Suprapubic skin (tissue), 3 donors: Measurements from ENCODE around the gene ST3GAL3.

Experiments used
- CTCF ChIP-seq, 2 donors: fragments of 200-600 bp in 1 of 2; fragments of 450-650 bp in 1 of 2; sonication (generic) in 1 of 2; IDR thresholded peaks; one replicate each; pipeline ENCODE4 v1.5.1; 2016 to 2019; ENCODE audit warnings: antibody characterized with exemption in 2 of 2, mild to moderate bottlenecking in 1 of 2, moderate library complexity in 1 of 2
- POLR2A ChIP-seq, 2 donors: fragments of 450-650 bp; IDR thresholded peaks; one replicate each; pipeline ENCODE4 v1.6.1; 2017; ENCODE audit warnings: antibody characterized with exemption in 2 of 2, mild to moderate bottlenecking in 2 of 2, moderate library complexity in 2 of 2

GRCh38 chr1:43817304-43817939, 110.1 kb downstream of the ST3GAL3 start:
- no peak for TF ChIP-seq CTCF (IDR thresholded peaks at IDR 0.05)
- no peak for TF ChIP-seq POLR2A (IDR thresholded peaks at IDR 0.05)
